Naive B cell (primary cell): ENCODE data around the gene ZFP36. TPM values are rescaled to one million over a fixed set of nuclear protein-coding genes. Genes with fewer than 3 reads are reported as not detected.
A peak's percentile ranks its signal among the peaks of the same experiment; 100 is the strongest.
"Not testable (repeated sequence)": the region's sequence is repeated elsewhere in the genome, so short reads cannot be mapped to it uniquely, and the experiment has no call there.

Experiments
- ATAC-seq, 2 donors: fragments of 150-1000 bp; cut with Tn5 transposase; 2 replicates each; pipeline ENCODE4 v1.10.0; 2021; ENCODE audit warnings: low read depth in 2 of 2, mild to moderate bottlenecking in 2 of 2, moderate library complexity in 2 of 2
- DNase-seq: peaks from one replicate; pipeline ENCODE4 v3.0.0; 2022
- H3K27ac Mint-ChIP-seq, 6 donors: one replicate each; pipeline ENCODE4 v1.8.0; 2020 to 2022; ENCODE audit warnings: mild to moderate bottlenecking in 6 of 6, mixed read lengths in 6 of 6, moderate library complexity in 5 of 6, inconsistent platforms in 2 of 6
- H3K27me3 Mint-ChIP-seq, 3 donors: one replicate each; pipeline ENCODE4 v1.8.0; 2021 to 2022; ENCODE audit warnings: mixed read lengths in 3 of 3, mild to moderate bottlenecking in 1 of 3
- H3K36me3 Mint-ChIP-seq, 2 donors: one replicate each; pipeline ENCODE4 v1.8.0; 2020 to 2022; ENCODE audit warnings: mixed read lengths in 2 of 2, inconsistent platforms in 1 of 2, mild to moderate bottlenecking in 1 of 2
- H3K4me1 Mint-ChIP-seq, 3 donors: one replicate each; pipeline ENCODE4 v1.8.0; 2020 to 2022; ENCODE audit warnings: mixed read lengths in 3 of 3, inconsistent platforms in 1 of 3, mild to moderate bottlenecking in 1 of 3, moderate library complexity in 1 of 3
- H3K4me3 Mint-ChIP-seq, 8 donors: one replicate each; pipeline ENCODE4 v1.8.0; 2020 to 2022; ENCODE audit warnings: mild to moderate bottlenecking in 8 of 8, mixed read lengths in 8 of 8, moderate library complexity in 8 of 8, inconsistent platforms in 2 of 8
- H3K9me3 Mint-ChIP-seq, 7 donors: one replicate each; pipeline ENCODE4 v1.8.0; 2020 to 2022; ENCODE audit warnings: mixed read lengths in 7 of 7, mild to moderate bottlenecking in 5 of 7, inconsistent platforms in 2 of 7, moderate library complexity in 1 of 7
- polyA plus RNA-seq, 6 donors: library from polyadenylated mRNA; unstranded; fragments of 300-500 nt; fragmentation: Illumina TruSeq; gene quantifications; one replicate each; pipeline ENCODE4 v1.2.3, GENCODE V29; 2021; ENCODE audit warnings: low read depth in 6 of 6

The ZFP36 gene
- polyA plus RNA-seq, 6 donors from 2014 or later = 291 to 784 (median 445) TPM

GRCh38 chr19:39436350-39436716, 29.7 kb downstream of the ZFP36 start:
- H3K9me3 Mint-ChIP-seq = no peaks in the 10 kb centered on the region
- ATAC-seq = no peak
- DNase-seq = no peak
- H3K27ac Mint-ChIP-seq = peak overlapping the region; percentile 98 to 100 (median 99)
- H3K27me3 Mint-ChIP-seq = peaks cover 0 to 5% (median 0%) of the 10 kb centered on the region in 3 donors
- peaks cover 6 to 10% of the 10 kb centered on the region in 2 donors for H3K36me3 Mint-ChIP-seq
- peaks cover 34 to 50% (median 49%) of the 10 kb centered on the region in 3 donors for H3K4me1 Mint-ChIP-seq
- peak overlapping the region; percentile 95 to 100 (median 100) for H3K4me3 Mint-ChIP-seq

- Mint-ChIP-seq H3K4me3 (no peak overlapping the region), H3K4me1 (peaks cover 32 to 41% (median 40%) of the 10 kb centered on the region in 3 donors), H3K27ac (no peak overlapping the region), H3K27me3 (peaks cover 0 to 5% (median 0%) of the 10 kb centered on the region in 3 donors), H3K9me3 (no peaks in the 10 kb centered on the region), H3K36me3 (peaks cover 6 to 10% of the 10 kb centered on the region in 2 donors)
- no peak for ATAC-seq
- DNase-seq = no peak
Observed at GRCh38 chr19:39438270-39438934, 31.8 kb downstream of the ZFP36 start.

GRCh38 chr19:39444598-39445195, 38.0 kb downstream of the ZFP36 start:
- H3K4me1 Mint-ChIP-seq = peaks cover 43 to 59% (median 45%) of the 10 kb centered on the region in 3 donors
- peak overlapping the region; percentile 97 to 100 (median 98) for H3K27ac Mint-ChIP-seq
- DNase-seq (no peak), ATAC-seq (no peak)
- H3K36me3 Mint-ChIP-seq = peaks cover 4 to 10% of the 10 kb centered on the region in 2 donors
- H3K9me3 Mint-ChIP-seq = peaks cover 0 to 2% (median 0%) of the 10 kb centered on the region in 7 donors
- H3K27me3 Mint-ChIP-seq = no peaks in the 10 kb centered on the region
- peak overlapping the region; percentile 90 to 100 (median 99) for H3K4me3 Mint-ChIP-seq

DNA sequence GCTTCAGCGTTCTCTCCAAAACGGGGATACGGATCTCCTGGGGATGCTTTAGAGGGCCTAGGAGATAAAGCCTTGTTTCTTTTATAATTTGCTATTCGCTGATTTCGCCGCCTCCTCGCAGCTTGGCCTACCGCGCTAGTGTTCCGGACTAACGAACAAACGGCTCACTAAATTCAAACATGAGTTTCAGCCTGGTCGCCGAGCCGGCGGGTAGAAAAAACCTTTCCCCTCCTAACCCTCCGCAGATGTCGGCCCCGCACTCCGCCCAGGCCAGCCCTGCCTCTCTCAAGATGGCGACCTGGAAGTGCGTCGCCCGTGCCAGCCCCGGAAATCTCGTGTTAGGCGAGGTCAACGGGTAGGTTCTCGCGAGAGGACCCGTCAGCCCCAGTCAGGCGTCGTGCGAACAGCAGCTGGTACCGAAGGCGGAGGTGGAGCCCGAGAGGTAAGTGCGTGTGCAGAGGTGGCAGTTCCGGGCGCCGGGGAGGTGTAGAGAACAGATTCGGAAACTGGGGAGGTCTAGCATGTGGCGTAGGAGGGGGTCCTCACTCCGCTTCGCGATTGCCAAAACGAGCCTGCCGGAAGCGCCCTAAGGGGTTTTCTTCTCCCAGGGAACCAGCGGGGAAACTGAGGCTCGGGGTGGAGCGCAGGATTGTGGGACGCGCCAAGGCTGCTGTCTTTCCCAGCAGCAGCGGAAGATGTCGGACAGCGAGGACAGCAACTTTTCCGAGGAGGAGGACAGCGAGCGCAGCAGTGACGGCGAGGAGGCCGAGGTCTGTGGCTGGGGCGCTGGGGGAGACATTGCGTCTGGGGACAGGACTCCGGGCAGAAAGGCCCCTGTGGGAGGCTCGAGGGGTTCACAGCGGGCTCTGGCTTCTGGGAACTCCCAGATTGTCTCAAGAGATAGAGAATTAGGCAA, 38.8 kb downstream of the ZFP36 start, which contains the start of gene SUPT5H:
SUPT5H (plus strand) TSS at position 387 of the 916 bp plus-strand sequence; CDS start at position 696, 309 bp downstream.
- peak; percentile 90 to 91 for ATAC-seq
- peak within 1 kb of the TSS; percentile 97 to 100 (median 98) for H3K27ac Mint-ChIP-seq
- H3K36me3 Mint-ChIP-seq = peaks cover 4 to 10% of the 10 kb centered on the region in 2 donors
- peaks cover 45 to 63% (median 45%) of the 10 kb centered on the region in 3 donors for H3K4me1 Mint-ChIP-seq
- H3K27me3 Mint-ChIP-seq = no peaks in the 10 kb centered on the region
- H3K9me3 Mint-ChIP-seq = peaks cover 0 to 2% (median 0%) of the 10 kb centered on the region in 7 donors
- DNase-seq = peak; percentile 98
- H3K4me3 Mint-ChIP-seq = peak within 1 kb of the TSS; percentile 90 to 100 (median 99)

DNA sequence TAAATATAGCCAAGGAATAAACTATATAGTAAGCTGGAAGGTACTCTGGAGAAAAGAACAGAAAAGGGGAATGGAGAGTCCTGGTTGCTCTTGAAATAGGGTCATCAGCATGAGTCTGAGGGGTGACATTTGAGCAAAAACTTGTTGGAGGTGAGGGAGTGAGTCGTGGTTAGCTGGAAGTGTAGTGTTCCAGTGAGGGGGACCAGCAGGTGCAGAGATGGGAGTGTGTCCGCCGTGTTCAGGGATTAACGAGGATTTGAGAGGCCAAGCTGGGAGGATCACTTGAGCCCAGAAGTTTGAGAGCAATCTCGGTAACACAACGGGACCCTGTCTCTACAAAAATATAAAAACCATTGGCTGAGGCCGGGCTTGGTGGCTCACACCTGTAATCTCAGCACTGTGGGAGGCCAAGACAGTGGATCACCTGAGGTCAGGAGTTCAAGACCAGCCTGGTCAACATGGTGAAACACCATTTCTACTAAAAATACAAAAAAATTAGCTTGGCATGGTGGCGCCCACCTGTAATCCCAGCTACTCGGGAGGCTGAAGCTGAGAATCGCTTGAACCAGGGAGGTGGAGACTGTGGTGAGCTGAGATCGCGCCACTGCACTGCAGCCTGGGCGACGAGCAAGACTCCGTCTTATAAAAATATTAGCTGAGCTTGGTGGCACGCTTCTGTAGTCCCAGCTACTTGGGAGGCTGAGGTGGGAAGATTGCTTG, 39.9 kb downstream of the ZFP36 start:
- no peak for ATAC-seq

DNA sequence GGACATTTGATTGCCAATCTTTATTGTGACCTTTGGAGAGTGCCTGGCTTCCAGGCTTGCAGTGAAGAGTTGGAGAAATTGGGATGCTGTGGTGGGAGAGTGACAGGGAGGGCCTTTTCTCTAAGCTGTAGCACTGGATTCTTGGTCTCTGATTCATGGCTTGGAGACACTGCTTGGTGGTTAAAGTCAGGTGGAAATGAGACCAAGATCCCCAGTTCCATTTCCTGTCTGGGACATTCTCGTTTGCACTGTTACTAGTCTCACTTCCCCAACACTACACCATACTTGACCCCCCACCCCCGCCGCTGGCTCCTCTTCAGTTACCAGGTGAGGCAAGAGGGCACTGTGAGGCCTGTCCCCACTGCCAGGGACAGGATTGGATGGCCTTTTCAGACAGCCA, 41.6 kb downstream of the ZFP36 start:
- peak overlapping the region; percentile 52 to 100 (median 84) for H3K4me3 Mint-ChIP-seq
- H3K27ac Mint-ChIP-seq = peak overlapping the region; percentile 66 to 95 (median 85)
- no peaks in the 10 kb centered on the region for H3K27me3 Mint-ChIP-seq
- H3K36me3 Mint-ChIP-seq = peaks cover 10 to 29% of the 10 kb centered on the region in 2 donors
- ATAC-seq (peak; percentile 13 to 19), DNase-seq (peak; percentile 43)
- peaks cover 63 to 89% (median 70%) of the 10 kb centered on the region in 3 donors for H3K4me1 Mint-ChIP-seq
- H3K9me3 Mint-ChIP-seq = peaks cover 0 to 2% (median 0%) of the 10 kb centered on the region in 7 donors

More for the DNA sequence above, 39.9 kb downstream of the ZFP36 start:
- H3K27ac Mint-ChIP-seq = peak overlapping the region; percentile 28 to 100 (median 98)
- no peak for DNase-seq
- H3K27me3 Mint-ChIP-seq = no peaks in the 10 kb centered on the region
- peak overlapping the region; percentile 90 to 100 (median 99) for H3K4me3 Mint-ChIP-seq
- peaks cover 0 to 2% (median 0%) of the 10 kb centered on the region in 7 donors for H3K9me3 Mint-ChIP-seq
- H3K4me1 Mint-ChIP-seq = peaks cover 49 to 74% (median 52%) of the 10 kb centered on the region in 3 donors
- H3K36me3 Mint-ChIP-seq = peaks cover 4 to 11% of the 10 kb centered on the region in 2 donors

DNA sequence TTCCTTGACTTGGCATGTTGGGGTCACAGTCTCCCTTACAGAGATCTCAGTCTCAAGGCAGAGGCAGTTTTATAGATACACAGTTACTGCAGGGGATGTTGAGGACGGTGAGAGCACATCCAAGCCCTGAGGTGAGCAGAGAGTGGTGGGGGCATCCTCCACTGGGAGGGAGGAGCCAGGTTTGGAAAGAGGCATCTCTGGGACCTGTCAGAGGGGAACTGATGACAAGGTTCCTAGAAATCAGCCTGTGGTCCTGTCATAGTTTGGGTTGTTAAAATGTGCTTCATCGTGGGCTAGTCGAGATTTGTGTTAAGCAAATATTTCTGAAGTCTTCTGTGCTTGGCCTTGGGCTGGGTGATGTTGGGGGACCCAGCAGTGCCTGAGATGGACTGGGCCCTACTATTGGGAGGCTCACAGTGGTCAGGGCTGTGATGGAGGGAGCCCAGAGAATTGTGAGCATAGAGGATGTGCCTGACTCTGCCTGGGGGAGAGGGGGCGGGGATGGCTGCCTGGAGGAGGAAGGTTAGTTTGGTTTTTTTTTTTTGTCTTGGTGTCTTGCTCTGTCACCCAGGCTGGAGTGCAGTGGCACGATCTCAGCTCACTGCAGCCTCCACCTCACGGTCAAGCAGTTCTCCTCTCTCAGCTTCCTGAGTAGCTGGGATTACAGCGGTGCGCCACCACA, 42.6 kb downstream of the ZFP36 start:
- no peaks in the 10 kb centered on the region for H3K27me3 Mint-ChIP-seq
- peak overlapping the region; percentile 60 to 95 (median 84) for H3K27ac Mint-ChIP-seq
- DNase-seq = no peak
- H3K9me3 Mint-ChIP-seq = peaks cover 0 to 2% (median 0%) of the 10 kb centered on the region in 7 donors
- H3K36me3 Mint-ChIP-seq = peaks cover 10 to 31% of the 10 kb centered on the region in 2 donors
- no peak for ATAC-seq
- peak overlapping the region in 7 of 8 donors; percentile 10 to 100 (median 34) for H3K4me3 Mint-ChIP-seq
- peaks cover 64 to 86% (median 71%) of the 10 kb centered on the region in 3 donors for H3K4me1 Mint-ChIP-seq

DNA sequence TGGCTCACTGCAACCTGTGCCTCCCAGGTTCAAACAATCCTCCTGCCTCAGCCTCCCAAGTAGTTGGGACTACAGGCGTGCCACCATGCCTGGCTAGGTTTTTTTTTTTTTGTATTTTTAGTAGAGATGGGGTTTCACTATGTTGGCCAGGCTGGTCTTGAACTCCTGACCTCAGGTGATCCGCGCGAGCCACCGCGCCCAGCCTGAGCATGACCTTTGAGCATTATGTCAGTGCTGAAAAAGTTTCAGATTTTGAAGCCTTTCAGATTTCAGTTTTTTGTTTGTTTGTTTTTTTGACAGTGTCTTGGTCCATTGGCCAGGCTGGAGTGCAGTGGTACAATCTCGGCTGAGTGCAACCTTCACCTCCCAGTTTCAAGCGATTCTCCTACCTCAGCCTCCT, 44.6 kb downstream of the ZFP36 start:
- not testable (repeated sequence) for H3K9me3 Mint-ChIP-seq, ATAC-seq, H3K4me3 Mint-ChIP-seq, DNase-seq, H3K27me3 Mint-ChIP-seq
- H3K36me3 Mint-ChIP-seq = peaks cover 10 to 28% of the 10 kb centered on the region in 2 donors
- H3K27ac Mint-ChIP-seq = peak overlapping the region in 1 of 6 donors; percentile 93
- peaks cover 56 to 74% (median 67%) of the 10 kb centered on the region in 3 donors for H3K4me1 Mint-ChIP-seq

Other genes with a start within 250 kb of the ZFP36 start
- gene NCCRP1, start 209.9 kb upstream of the ZFP36 start, polyA plus RNA-seq = not detected
- gene SYCN, start 202.6 kb upstream of the ZFP36 start, polyA plus RNA-seq = not detected
- gene IFNL3, start 161.8 kb upstream of the ZFP36 start, polyA plus RNA-seq = not detected
- not detected for gene IFNL4, start 158.0 kb upstream of the ZFP36 start, polyA plus RNA-seq
- not detected for gene IFNL2, start 138.5 kb upstream of the ZFP36 start, polyA plus RNA-seq
- not detected for gene IFNL1, start 110.4 kb upstream of the ZFP36 start, polyA plus RNA-seq
- 1 to 10 TPM in 5 of 6 donors, not detected in 1; 1.0 to 2.2 (median 1.6) TPM for gene LRFN1, start 86.0 kb upstream of the ZFP36 start, polyA plus RNA-seq
- 1,000 to 10,000 TPM in 1 of 6 donors, 100 to 1,000 TPM in 5; 750 to 1,029 (median 856) TPM for gene GMFG, start 70.8 kb upstream of the ZFP36 start, polyA plus RNA-seq
- 10 to 100 TPM in 3 of 6 donors, 1 to 10 TPM in 3; 6.2 to 20.5 (median 9.7) TPM for gene SAMD4B, start 64.4 kb upstream of the ZFP36 start, polyA plus RNA-seq
- 10 to 100 TPM; 11.6 to 62.4 (median 41.0) TPM for gene PAF1, start 15.7 kb upstream of the ZFP36 start, polyA plus RNA-seq
- 10 to 100 TPM; 31.9 to 68.1 (median 57.5) TPM for gene MED29, start 15.5 kb upstream of the ZFP36 start, polyA plus RNA-seq
- gene PLEKHG2, start 5.8 kb downstream of the ZFP36 start, polyA plus RNA-seq = 1 to 10 TPM in 5 of 6 donors, not detected in 1; 2.5 to 8.3 (median 4.7) TPM
- 1,000 to 10,000 TPM; 1,393 to 2,131 (median 1,793) TPM for gene RPS16, start 29.1 kb downstream of the ZFP36 start, polyA plus RNA-seq
- gene SUPT5H, start 38.7 kb downstream of the ZFP36 start, polyA plus RNA-seq = 100 to 1,000 TPM in 1 of 6 donors, 10 to 100 TPM in 5; 48.1 to 119 (median 81.6) TPM
- gene TIMM50, start 74.0 kb downstream of the ZFP36 start, polyA plus RNA-seq = 10 to 100 TPM; 35.4 to 41.9 (median 37.0) TPM
- gene DLL3, start 92.1 kb downstream of the ZFP36 start, polyA plus RNA-seq = under 1 TPM in 4 of 6 donors, not detected in 2; 0.20 to 0.89 (median 0.55) TPM
- gene SELENOV, start 108.3 kb downstream of the ZFP36 start, polyA plus RNA-seq = not detected
- gene EID2B, start 126.0 kb downstream of the ZFP36 start, polyA plus RNA-seq = 1 to 10 TPM; 3.6 to 9.9 (median 7.2) TPM
- gene EID2, start 133.3 kb downstream of the ZFP36 start, polyA plus RNA-seq = 10 to 100 TPM in 4 of 6 donors, 1 to 10 TPM in 1, not detected in 1; 9.4 to 22.9 (median 17.3) TPM
- gene LGALS13, start 195.7 kb downstream of the ZFP36 start, polyA plus RNA-seq = not detected
- gene LGALS16, start 249.1 kb downstream of the ZFP36 start, polyA plus RNA-seq = not detected